ENCODE results near the gene PHF19. TPM values are rescaled to one million over a fixed set of nuclear protein-coding genes. Genes with fewer than 3 reads are reported as not detected.

The PHF19 gene
- total and polyA plus RNA-seq, 2 experiments from 2014 or later = 16.8 to 31.0 TPM

- H3K4me1 Mint-ChIP-seq = peaks cover 52% of the 10 kb centered on the region
- Histone ChIP-seq H3K4me1 (ENCODE audit: insufficient read depth) (peaks cover 30% of the 10 kb centered on the region), H3K27me3 (ENCODE audit: insufficient read depth) (no peaks in the 10 kb centered on the region), H3K4me3 (no peak overlapping the region), H3F3A (replicated peaks; ENCODE audit: low read depth) (no peaks in the 10 kb centered on the region), H3K27ac (ENCODE audit: low read depth) (no peak overlapping the region), H3K9me2 (ENCODE audit: insufficient read depth) (no peaks in the 10 kb centered on the region), H3K4me2 (no peak overlapping the region), H3K36me3 (ENCODE audit: insufficient read depth) (no peaks in the 10 kb centered on the region), H2AFZ (no peak overlapping the region), H3K79me2 (replicated peaks; ENCODE audit: insufficient read depth) (no peaks in the 10 kb centered on the region), H4K20me1 (replicated peaks; ENCODE audit: insufficient read depth) (no peaks in the 10 kb centered on the region)
- H3K36me3 Mint-ChIP-seq (ENCODE audit: low read depth) = 0 out of 3 replicates have a peak, but pooled peaks cover 4% of the 10 kb centered on the region
- peaks cover 11% of the 10 kb centered on the region for H3K27me3 Mint-ChIP-seq (ENCODE audit: insufficient read depth, low read depth, poor library complexity)
- TF ChIP-seq ZNF331 (CRISPR knock-in tag; IDR thresholded peaks at IDR 0.05; ENCODE audit: low read depth) (no peak), REST (IDR thresholded peaks at IDR 0.05; ENCODE audit: unreplicated experiment) (no peak), ZNF114 (CRISPR knock-in tag; IDR thresholded peaks at IDR 0.05) (no peak), ETS1 (IDR thresholded peaks at IDR 0.05) (no peak), EZH2 (IDR thresholded peaks at IDR 0.05; ENCODE audit: low read depth, unreplicated experiment) (no peak), CREB1 (CRISPR knock-in tag; IDR thresholded peaks at IDR 0.05; ENCODE audit: low read depth) (no peak), CTCF (conservative IDR thresholded peaks at IDR 0.05; ENCODE audit: low read depth in 2 of 2) (no peak)
- no peak for DNase-seq (ENCODE audit: low spot score)
- no peak overlapping the region for H3K27ac Mint-ChIP-seq
- no peak for ATAC-seq
- 0 out of 3 replicates have a peak, but pooled peaks cover 4% of the 10 kb centered on the region for H3K9me3 Mint-ChIP-seq
- H3K4me3 Mint-ChIP-seq = no peak overlapping the region
Measured at GRCh38 chr9:120916991-120917880, 40.2 kb upstream of the PHF19 start.

Data from GM23338 (cell line).